Liver (tissue), 9 donors: Measurements from ENCODE around the gene ADH1C. TPM values are rescaled to one million over a fixed set of nuclear protein-coding genes. Genes with fewer than 3 reads are reported as not detected.

ENCODE experiments used
- DNase-seq: peaks from one replicate; pipeline ENCODE4 v3.0.0-alpha.2; 2017; ENCODE audit warnings: low spot score
- H3K27ac ChIP-seq, 2 donors: one replicate each; pipeline ENCODE4 v1.7.0; 2013; ENCODE audit warnings: inconsistent platforms in 2 of 2, low read length in 2 of 2, control low read depth in 1 of 2, low read depth in 1 of 2, mild to moderate bottlenecking in 1 of 2
- H3K27me3 ChIP-seq, 4 donors: one replicate each; pipeline versions ENCODE4 v1.6.1 to v1.7.0; 2013; ENCODE audit warnings: low read length in 3 of 4, inconsistent platforms in 1 of 4, mild to moderate bottlenecking in 1 of 4, moderate library complexity in 1 of 4; ENCODE audit not compliant: control insufficient read depth in 4 of 4, insufficient read depth in 4 of 4
- H3K36me3 ChIP-seq, 4 donors: one replicate each; pipeline versions ENCODE4 v1.6.1 to v1.7.0; 2013; ENCODE audit warnings: low read length in 3 of 4, mild to moderate bottlenecking in 3 of 4, low read depth in 1 of 4, moderate library complexity in 1 of 4; ENCODE audit not compliant: control insufficient read depth in 4 of 4, insufficient read depth in 3 of 4
- H3K4me1 ChIP-seq, 4 donors: one replicate each; pipeline versions ENCODE4 v1.6.1 to v1.7.0; 2013; ENCODE audit warnings: low read length in 3 of 4, mild to moderate bottlenecking in 3 of 4, moderate library complexity in 1 of 4; ENCODE audit not compliant: control insufficient read depth in 4 of 4, insufficient read depth in 4 of 4
- H3K4me3 ChIP-seq, 3 donors: one replicate each; pipeline versions ENCODE4 v1.6.1 to v1.7.0; 2013; ENCODE audit warnings: low read length in 3 of 3, control low read depth in 1 of 3, low read depth in 1 of 3, mild to moderate bottlenecking in 1 of 3
- H3K9ac ChIP-seq, 2 donors: one replicate each; pipeline ENCODE4 v1.7.0; 2013; ENCODE audit warnings: low read length in 2 of 2, mild to moderate bottlenecking in 2 of 2, moderate library complexity in 2 of 2, control low read depth in 1 of 2, low read depth in 1 of 2
- H3K9me3 ChIP-seq, 4 donors: one replicate each; pipeline versions ENCODE4 v1.6.1 to v1.7.0; 2013; ENCODE audit warnings: low read length in 3 of 4; ENCODE audit not compliant: control insufficient read depth in 4 of 4
- EGR1 ChIP-seq, 2 donors: IDR thresholded peaks; 2 replicates each; pipeline ENCODE4 v1.6.1; 2016 to 2018; ENCODE audit warnings: antibody characterized with exemption in 2 of 2, low read depth in 2 of 2
- FOXA1 ChIP-seq: IDR thresholded peaks from 2 replicates; pipeline ENCODE4 v1.6.1; 2016; ENCODE audit warnings: antibody characterized with exemption
- FOXA2 ChIP-seq: IDR thresholded peaks from 2 replicates; pipeline ENCODE4 v1.6.1; 2016; ENCODE audit warnings: antibody characterized with exemption
- GABPA ChIP-seq, 2 donors: IDR thresholded peaks in 1 of 2; conservative IDR thresholded peaks in 1 of 2; 2 replicates each; pipeline ENCODE4 v1.6.1; 2016; ENCODE audit warnings: antibody characterized with exemption in 2 of 2, mild to moderate bottlenecking in 1 of 2, moderate library complexity in 1 of 2
- HNF4A ChIP-seq, 2 donors: conservative IDR thresholded peaks; 2 replicates each; pipeline ENCODE4 v1.6.1; 2016; ENCODE audit warnings: antibody characterized with exemption in 2 of 2, mild to moderate bottlenecking in 2 of 2
- HNF4G ChIP-seq: IDR thresholded peaks from 2 replicates; pipeline ENCODE4 v1.6.1; 2016; ENCODE audit warnings: antibody characterized with exemption
- JUND ChIP-seq, 2 donors: IDR thresholded peaks; 2 replicates each; pipeline ENCODE4 v1.6.1; 2016; ENCODE audit warnings: antibody characterized with exemption in 2 of 2
- NR2F2 ChIP-seq: IDR thresholded peaks from 2 replicates; pipeline ENCODE4 v1.6.1; 2016; ENCODE audit warnings: antibody characterized with exemption
- RAD21 ChIP-seq, 2 donors: IDR thresholded peaks; 2 replicates each; pipeline ENCODE4 v1.6.1; 2016; ENCODE audit warnings: antibody characterized with exemption in 2 of 2, mild to moderate bottlenecking in 2 of 2
- RXRA ChIP-seq, 2 donors: IDR thresholded peaks; 2 replicates each; pipeline ENCODE4 v1.6.1; 2017 to 2018; ENCODE audit warnings: antibody characterized with exemption in 2 of 2, mild to moderate bottlenecking in 1 of 2
- SP1 ChIP-seq: IDR thresholded peaks from 2 replicates; pipeline ENCODE4 v1.6.1; 2018; ENCODE audit warnings: antibody characterized with exemption, mild to moderate bottlenecking
- TAF1 ChIP-seq: conservative IDR thresholded peaks from 2 replicates; pipeline ENCODE4 v1.6.1; 2016; ENCODE audit warnings: antibody characterized with exemption, mild to moderate bottlenecking
- YY1 ChIP-seq: IDR thresholded peaks from 2 replicates; pipeline ENCODE4 v1.6.1; 2016; ENCODE audit warnings: antibody characterized with exemption, mild to moderate bottlenecking
- WGBS: extraction: QIAGEN DNeasy Blood & Tissue Kit; methylation state at CpG from one replicate; pipeline ENCODE4 v1.1.7; 2013; 5-methylcytosine and 5-hydroxymethylcytosine counted together
- polyA plus RNA-seq, 2 donors: library from polyadenylated mRNA; stranded (reverse) in 1 of 2; unstranded in 1 of 2; fragments of 200-250 nt in 1 of 2; fragments of >200 nt in 1 of 2; fragmentation: Nextera tagmentation in 1 of 2; extraction: Ambion mirVana in 1 of 2; gene quantifications; one replicate each; pipeline versions ENCODE4 v1.2.1 to v1.2.3, GENCODE V29; 2013 to 2015
- total RNA-seq, 2 donors: library from RNA; depleted of rRNA; stranded (reverse); fragments of >200 nt; gene quantifications; one replicate each; pipeline ENCODE4 v1.2.3, GENCODE V29; 2014
- TF ChIP-seq, protein P1 (sequence below): IDR thresholded peaks from 2 replicates; pipeline ENCODE4 v1.6.1; 2016; ENCODE audit warnings: antibody characterized with exemption
- TF ChIP-seq, protein P2 (sequence below): IDR thresholded peaks from 2 replicates; pipeline ENCODE4 v1.6.1; 2016; ENCODE audit warnings: antibody characterized with exemption, mild to moderate bottlenecking
- TF ChIP-seq, protein P3 (sequence below): IDR thresholded peaks from 2 replicates; pipeline ENCODE4 v1.6.1; 2016; ENCODE audit warnings: antibody characterized with exemption
- TF ChIP-seq, protein P4 (sequence below): fragments of 150-350 bp; IDR thresholded peaks from 2 replicates; pipeline ENCODE4 v1.5.1; 2017; ENCODE audit warnings: improper control_type of control experiment, low read depth, low read length; ENCODE audit not compliant: missing input control
- donor health status: healthy.
- donor health status: healthy.
- donor health status: healthy.
- donor health status: healthy.
- donor health status: healthy.

Gene ADH1C
- total and polyA plus RNA-seq, 4 donors: 0.84 to 374 (median 81.3) TPM

DNA sequence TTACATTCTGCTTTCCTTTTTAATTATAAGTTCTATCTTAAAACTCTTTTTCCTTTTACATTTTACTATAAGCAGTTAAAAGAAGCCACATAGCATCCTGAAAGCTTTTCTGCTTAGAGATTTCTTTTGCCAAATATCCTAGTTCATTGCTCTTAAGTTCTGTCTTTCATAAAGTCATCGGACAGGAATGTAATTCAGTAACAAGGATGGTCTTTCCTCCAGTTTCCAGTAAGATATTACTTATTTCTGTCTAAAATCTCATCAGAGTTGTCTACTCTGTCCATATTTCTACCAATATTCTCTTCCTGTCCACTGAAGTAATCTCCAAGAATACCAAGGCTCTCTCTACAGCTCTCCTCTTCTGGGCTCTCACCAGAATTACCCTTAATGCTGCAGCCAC lies 37.5 kb upstream of the ADH1C start (continued):
- TF ChIP-seq, protein P1, sequence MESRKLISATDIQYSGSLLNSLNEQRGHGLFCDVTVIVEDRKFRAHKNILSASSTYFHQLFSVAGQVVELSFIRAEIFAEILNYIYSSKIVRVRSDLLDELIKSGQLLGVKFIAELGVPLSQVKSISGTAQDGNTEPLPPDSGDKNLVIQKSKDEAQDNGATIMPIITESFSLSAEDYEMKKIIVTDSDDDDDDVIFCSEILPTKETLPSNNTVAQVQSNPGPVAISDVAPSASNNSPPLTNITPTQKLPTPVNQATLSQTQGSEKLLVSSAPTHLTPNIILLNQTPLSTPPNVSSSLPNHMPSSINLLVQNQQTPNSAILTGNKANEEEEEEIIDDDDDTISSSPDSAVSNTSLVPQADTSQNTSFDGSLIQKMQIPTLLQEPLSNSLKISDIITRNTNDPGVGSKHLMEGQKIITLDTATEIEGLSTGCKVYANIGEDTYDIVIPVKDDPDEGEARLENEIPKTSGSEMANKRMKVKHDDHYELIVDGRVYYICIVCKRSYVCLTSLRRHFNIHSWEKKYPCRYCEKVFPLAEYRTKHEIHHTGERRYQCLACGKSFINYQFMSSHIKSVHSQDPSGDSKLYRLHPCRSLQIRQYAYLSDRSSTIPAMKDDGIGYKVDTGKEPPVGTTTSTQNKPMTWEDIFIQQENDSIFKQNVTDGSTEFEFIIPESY: no peak
- TF ChIP-seq EGR1 (IDR thresholded peaks at IDR 0.05; ENCODE audit: low read depth in 2 of 2) (no peak), FOXA2 (no peak), YY1 (no peak), FOXA1 (no peak), SP1 (no peak)

DNA sequence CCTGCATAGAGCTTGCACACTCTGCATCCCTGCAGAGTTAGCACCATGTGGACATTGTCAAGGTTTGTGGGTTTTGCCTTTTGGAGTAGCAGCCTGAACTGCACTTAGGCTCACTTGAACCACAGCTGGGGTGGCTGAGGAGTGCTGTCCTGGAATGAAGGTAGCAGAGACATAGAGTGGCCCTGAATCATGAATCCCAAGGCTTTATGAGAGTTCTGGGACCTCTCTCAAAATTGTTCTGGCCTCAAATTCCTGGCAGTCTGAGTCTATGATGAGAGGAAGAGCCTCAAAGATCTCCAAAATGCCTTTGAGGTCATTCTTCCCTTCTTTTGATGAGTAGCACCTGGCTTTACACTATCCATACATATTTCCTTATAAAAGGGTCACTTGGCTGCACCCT lies 37.1 kb upstream of the ADH1C start:
- TF ChIP-seq FOXA1 (no peak), NR2F2 (no peak), RAD21 (IDR thresholded peaks at IDR 0.05) (no peak), HNF4G (no peak), EGR1 (IDR thresholded peaks at IDR 0.05; ENCODE audit: low read depth in 2 of 2) (no peak), SP1 (no peak)
- TF ChIP-seq, protein P1: no peak
- TF ChIP-seq, protein P2, sequence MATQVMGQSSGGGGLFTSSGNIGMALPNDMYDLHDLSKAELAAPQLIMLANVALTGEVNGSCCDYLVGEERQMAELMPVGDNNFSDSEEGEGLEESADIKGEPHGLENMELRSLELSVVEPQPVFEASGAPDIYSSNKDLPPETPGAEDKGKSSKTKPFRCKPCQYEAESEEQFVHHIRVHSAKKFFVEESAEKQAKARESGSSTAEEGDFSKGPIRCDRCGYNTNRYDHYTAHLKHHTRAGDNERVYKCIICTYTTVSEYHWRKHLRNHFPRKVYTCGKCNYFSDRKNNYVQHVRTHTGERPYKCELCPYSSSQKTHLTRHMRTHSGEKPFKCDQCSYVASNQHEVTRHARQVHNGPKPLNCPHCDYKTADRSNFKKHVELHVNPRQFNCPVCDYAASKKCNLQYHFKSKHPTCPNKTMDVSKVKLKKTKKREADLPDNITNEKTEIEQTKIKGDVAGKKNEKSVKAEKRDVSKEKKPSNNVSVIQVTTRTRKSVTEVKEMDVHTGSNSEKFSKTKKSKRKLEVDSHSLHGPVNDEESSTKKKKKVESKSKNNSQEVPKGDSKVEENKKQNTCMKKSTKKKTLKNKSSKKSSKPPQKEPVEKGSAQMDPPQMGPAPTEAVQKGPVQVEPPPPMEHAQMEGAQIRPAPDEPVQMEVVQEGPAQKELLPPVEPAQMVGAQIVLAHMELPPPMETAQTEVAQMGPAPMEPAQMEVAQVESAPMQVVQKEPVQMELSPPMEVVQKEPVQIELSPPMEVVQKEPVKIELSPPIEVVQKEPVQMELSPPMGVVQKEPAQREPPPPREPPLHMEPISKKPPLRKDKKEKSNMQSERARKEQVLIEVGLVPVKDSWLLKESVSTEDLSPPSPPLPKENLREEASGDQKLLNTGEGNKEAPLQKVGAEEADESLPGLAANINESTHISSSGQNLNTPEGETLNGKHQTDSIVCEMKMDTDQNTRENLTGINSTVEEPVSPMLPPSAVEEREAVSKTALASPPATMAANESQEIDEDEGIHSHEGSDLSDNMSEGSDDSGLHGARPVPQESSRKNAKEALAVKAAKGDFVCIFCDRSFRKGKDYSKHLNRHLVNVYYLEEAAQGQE: no peak
- Histone ChIP-seq H3K4me3 (no peak overlapping the region), H3K9me3 (peaks cover 0 to 5% (median 3%) of the 10 kb centered on the region in 4 donors), H3K27ac (peak overlapping the region in 1 of 2 donors; percentile 6), H3K36me3 (no peaks in the 10 kb centered on the region), H3K9ac (no peak overlapping the region), H3K27me3 (no peaks in the 10 kb centered on the region), H3K4me1 (peaks cover 0 to 8% (median 0%) of the 10 kb centered on the region in 4 donors)
- DNase-seq: no peak

DNA sequence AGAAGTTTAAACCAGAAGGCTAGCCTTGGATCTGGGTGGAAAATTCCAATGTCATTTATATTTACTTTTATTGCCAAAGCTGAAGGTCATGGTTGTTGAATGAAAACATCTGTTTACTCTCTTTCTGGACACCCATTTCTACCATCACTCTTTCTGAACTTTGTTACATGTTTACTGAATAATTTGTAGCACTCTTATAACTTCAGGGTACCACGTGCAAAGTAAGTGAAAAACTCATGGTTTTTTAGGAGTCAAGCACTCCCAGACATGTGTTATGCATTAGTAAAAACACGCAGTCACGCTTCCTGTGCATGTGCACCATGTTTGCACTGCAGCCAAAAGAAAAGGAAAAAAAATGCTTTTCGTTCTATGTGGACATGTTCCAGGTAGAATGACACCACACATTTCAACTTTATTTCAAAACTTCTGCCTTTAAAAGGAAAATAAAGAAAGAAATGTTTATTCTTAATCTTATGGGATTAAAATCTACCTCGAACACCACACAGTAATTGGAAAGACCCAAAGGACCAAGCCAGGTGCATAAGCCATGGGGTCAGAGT lies 31.4 kb upstream of the ADH1C start:
- Histone ChIP-seq H3K27ac (peak overlapping the region; percentile 96), H3K9ac (peak overlapping the region in 1 of 2 donors; percentile 57), H3K4me1 (peaks cover 0 to 34% (median 6%) of the 10 kb centered on the region in 4 donors), H3K9me3 (no peaks in the 10 kb centered on the region), H3K27me3 (no peaks in the 10 kb centered on the region), H3K4me3 (no peak overlapping the region), H3K36me3 (no peaks in the 10 kb centered on the region)
- WGBS: 22% methylated on average over 5 of the region's 5 CpGs
- no peak for DNase-seq
- TF ChIP-seq, protein P3, sequence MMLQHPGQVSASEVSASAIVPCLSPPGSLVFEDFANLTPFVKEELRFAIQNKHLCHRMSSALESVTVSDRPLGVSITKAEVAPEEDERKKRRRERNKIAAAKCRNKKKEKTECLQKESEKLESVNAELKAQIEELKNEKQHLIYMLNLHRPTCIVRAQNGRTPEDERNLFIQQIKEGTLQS: peak; percentile 11
- TF ChIP-seq HNF4G: peak; percentile 51
- TF ChIP-seq, protein P1: peak; percentile 74
- peak; percentile 17 for TF ChIP-seq TAF1
- TF ChIP-seq JUND (IDR thresholded peaks at IDR 0.05): peak; percentile 55 to 83
- TF ChIP-seq NR2F2: peak; percentile 82
- TF ChIP-seq HNF4A (conservative IDR thresholded peaks at IDR 0.05): peak; percentile 79 to 87
- TF ChIP-seq GABPA (IDR thresholded peaks at IDR 0.05 in 1 of 2, conservative IDR thresholded peaks at IDR 0.05 in 1 of 2): no peak
- TF ChIP-seq RAD21 (IDR thresholded peaks at IDR 0.05): peak; percentile 42 to 56
- TF ChIP-seq FOXA1: peak; percentile 93
- TF ChIP-seq, protein P4, sequence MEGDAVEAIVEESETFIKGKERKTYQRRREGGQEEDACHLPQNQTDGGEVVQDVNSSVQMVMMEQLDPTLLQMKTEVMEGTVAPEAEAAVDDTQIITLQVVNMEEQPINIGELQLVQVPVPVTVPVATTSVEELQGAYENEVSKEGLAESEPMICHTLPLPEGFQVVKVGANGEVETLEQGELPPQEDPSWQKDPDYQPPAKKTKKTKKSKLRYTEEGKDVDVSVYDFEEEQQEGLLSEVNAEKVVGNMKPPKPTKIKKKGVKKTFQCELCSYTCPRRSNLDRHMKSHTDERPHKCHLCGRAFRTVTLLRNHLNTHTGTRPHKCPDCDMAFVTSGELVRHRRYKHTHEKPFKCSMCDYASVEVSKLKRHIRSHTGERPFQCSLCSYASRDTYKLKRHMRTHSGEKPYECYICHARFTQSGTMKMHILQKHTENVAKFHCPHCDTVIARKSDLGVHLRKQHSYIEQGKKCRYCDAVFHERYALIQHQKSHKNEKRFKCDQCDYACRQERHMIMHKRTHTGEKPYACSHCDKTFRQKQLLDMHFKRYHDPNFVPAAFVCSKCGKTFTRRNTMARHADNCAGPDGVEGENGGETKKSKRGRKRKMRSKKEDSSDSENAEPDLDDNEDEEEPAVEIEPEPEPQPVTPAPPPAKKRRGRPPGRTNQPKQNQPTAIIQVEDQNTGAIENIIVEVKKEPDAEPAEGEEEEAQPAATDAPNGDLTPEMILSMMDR: no peak
- peak; percentile 85 to 96 for TF ChIP-seq RXRA (IDR thresholded peaks at IDR 0.05)
- peak; percentile 83 for TF ChIP-seq YY1
- TF ChIP-seq FOXA2: peak; percentile 97
